Smooth muscle cell (in vitro differentiated cells): ENCODE data around the gene ESAM. TPM values are rescaled to one million over a fixed set of nuclear protein-coding genes. Genes with fewer than 3 reads are reported as not detected.

Source experiments
- DNase-seq: peaks from one replicate; lab custom pipeline; 2025; ENCODE audit not compliant: unreplicated experiment; lab: John Stamatoyannopoulos, UW
- H2AFZ ChIP-seq: fragments of 200-600 bp; sonication (generic); 2 replicates; pipeline ENCODE4 v1.6.0; 2016; ENCODE audit warnings: antibody characterized with exemption, low read depth, mild to moderate bottlenecking
- H3F3A ChIP-seq: fragments of 200-600 bp; sonication (generic); 2 replicates; pipeline ENCODE4 v1.6.0; 2017; ENCODE audit warnings: antibody characterized with exemption, low read depth
- H3K27ac ChIP-seq: fragments of 200-600 bp; sonication (generic); 2 replicates; pipeline ENCODE4 v1.5.1; 2016; ENCODE audit warnings: low read depth, mild to moderate bottlenecking
- H3K27me3 ChIP-seq: fragments of 200-600 bp; sonication (generic); 2 replicates; pipeline ENCODE4 v1.6.1; 2016; ENCODE audit warnings: low read depth, mild to moderate bottlenecking
- H3K36me3 ChIP-seq: fragments of 200-600 bp; sonication (generic); 2 replicates; pipeline ENCODE4 v1.5.1; 2016; ENCODE audit warnings: low read depth
- H3K4me1 ChIP-seq: fragments of 200-600 bp; sonication (generic); 2 replicates; pipeline ENCODE4 v1.5.1; 2016; ENCODE audit warnings: low read depth
- H3K4me2 ChIP-seq: fragments of 200-600 bp; sonication (generic); 2 replicates; pipeline ENCODE4 v1.6.0; 2016; ENCODE audit warnings: mild to moderate bottlenecking
- H3K4me3 ChIP-seq: fragments of 200-600 bp; sonication (generic); 2 replicates; pipeline ENCODE4 v1.5.1; 2016; ENCODE audit warnings: mild to moderate bottlenecking
- H3K79me2 ChIP-seq: fragments of 200-600 bp; sonication (generic); 2 replicates; pipeline ENCODE4 v1.6.0; 2016; ENCODE audit warnings: low read depth, mild to moderate bottlenecking
- H3K9ac ChIP-seq: fragments of 200-600 bp; sonication (generic); 2 replicates; pipeline ENCODE4 v1.6.0; 2016; ENCODE audit warnings: low read depth
- H3K9me3 ChIP-seq: fragments of 200-600 bp; sonication (generic); replicated peaks from 2 replicates; pipeline ENCODE4 v1.5.1; 2016; ENCODE audit warnings: low read depth
- H4K20me1 ChIP-seq: fragments of 200-600 bp; sonication (generic); 2 replicates; pipeline ENCODE4 v1.6.0; 2016; ENCODE audit warnings: low read depth
- WGBS: methylation state at CpG from one replicate; pipeline ENCODE4 v1.1.7; 2016; ENCODE audit warnings: low lambda C conversion rate; 5-methylcytosine and 5-hydroxymethylcytosine counted together
- polyA plus RNA-seq: library from polyadenylated mRNA; unstranded; fragments of >200 nt; fragmentation: Nextera tagmentation; extraction: Ambion mirVana; gene quantifications from 2 replicates; pipeline ENCODE4 v1.2.1, GENCODE V29; 2016
- total RNA-seq: library from RNA; depleted of rRNA; stranded (reverse); fragments of >200 nt; gene quantifications from 2 replicates; pipeline ENCODE4 v1.2.3, GENCODE V29; 2014
- TF ChIP-seq, protein P1 (sequence below): fragments of 200-600 bp; sonication (generic); IDR thresholded peaks from 2 replicates; pipeline ENCODE4 v1.5.1; 2017; ENCODE audit warnings: borderline replicate concordance, mild to moderate bottlenecking, antibody characterized with exemption; ENCODE audit not compliant: insufficient read depth, poor library complexity, severe bottlenecking

Gene ESAM
- total and polyA plus RNA-seq, 2 experiments from 2014 or later, result 0.31 to 0.94 TPM

GRCh38 chr11:124756753-124757227 lies 5.3 kb downstream of the ESAM start:
- peaks cover 29% of the 10 kb centered on the region for H3K4me1 ChIP-seq
- TF ChIP-seq, protein P1, sequence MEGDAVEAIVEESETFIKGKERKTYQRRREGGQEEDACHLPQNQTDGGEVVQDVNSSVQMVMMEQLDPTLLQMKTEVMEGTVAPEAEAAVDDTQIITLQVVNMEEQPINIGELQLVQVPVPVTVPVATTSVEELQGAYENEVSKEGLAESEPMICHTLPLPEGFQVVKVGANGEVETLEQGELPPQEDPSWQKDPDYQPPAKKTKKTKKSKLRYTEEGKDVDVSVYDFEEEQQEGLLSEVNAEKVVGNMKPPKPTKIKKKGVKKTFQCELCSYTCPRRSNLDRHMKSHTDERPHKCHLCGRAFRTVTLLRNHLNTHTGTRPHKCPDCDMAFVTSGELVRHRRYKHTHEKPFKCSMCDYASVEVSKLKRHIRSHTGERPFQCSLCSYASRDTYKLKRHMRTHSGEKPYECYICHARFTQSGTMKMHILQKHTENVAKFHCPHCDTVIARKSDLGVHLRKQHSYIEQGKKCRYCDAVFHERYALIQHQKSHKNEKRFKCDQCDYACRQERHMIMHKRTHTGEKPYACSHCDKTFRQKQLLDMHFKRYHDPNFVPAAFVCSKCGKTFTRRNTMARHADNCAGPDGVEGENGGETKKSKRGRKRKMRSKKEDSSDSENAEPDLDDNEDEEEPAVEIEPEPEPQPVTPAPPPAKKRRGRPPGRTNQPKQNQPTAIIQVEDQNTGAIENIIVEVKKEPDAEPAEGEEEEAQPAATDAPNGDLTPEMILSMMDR, result no peak
- no peak overlapping the region for H3K4me2 ChIP-seq
- no peak overlapping the region for H3K9ac ChIP-seq
- H3K27me3 ChIP-seq, result peaks cover 71% of the 10 kb centered on the region
- H2AFZ ChIP-seq, result no peak overlapping the region
- 83% methylated on average over 6 of the region's 6 CpGs for WGBS
- no peak for DNase-seq
- no peaks in the 10 kb centered on the region for H3K9me3 ChIP-seq
- no peaks in the 10 kb centered on the region for H3K36me3 ChIP-seq
- H3K27ac ChIP-seq, result no peak overlapping the region
- H3F3A ChIP-seq, result no peaks in the 10 kb centered on the region
- no peaks in the 10 kb centered on the region for H3K79me2 ChIP-seq
- no peak overlapping the region for H3K4me3 ChIP-seq
- peaks cover 15% of the 10 kb centered on the region for H4K20me1 ChIP-seq

DNA sequence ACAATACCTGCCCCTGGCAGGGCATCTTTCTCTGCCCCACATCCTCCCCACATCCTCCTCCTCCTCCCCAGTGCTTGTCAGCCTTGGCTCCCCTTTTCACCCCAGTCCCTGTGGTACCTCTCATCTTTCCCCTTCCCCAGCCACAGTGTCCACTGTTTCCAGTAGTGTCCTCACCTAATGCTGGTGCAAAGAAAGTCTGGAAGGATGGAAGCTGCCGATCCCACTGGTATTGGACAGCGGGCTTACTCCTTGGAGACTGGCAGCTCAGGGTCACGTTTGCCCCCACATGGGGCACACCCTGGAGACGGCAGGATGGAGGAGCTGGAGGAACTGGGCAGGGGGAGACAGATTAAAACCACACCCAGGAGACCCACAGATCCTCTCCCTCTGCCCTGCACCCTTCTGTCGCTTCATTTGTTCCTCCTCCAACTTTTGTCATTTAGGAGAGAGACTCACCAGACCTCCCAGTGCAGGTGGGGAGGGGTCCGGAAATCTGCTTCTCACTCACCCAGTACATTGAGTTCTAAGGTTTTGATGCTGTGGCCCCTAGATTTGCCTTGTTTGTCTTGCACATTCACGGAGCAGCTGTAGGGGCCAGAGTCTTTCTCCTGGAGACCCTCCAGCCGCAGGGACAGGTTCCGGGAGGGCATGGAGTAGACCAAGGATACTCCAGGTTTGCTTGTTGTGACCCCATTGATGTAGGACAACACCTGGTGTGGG lies 5.9 kb downstream of the ESAM start:
- no peak overlapping the region for H3K4me2 ChIP-seq
- H3K27me3 ChIP-seq, result peaks cover 71% of the 10 kb centered on the region
- no peaks in the 10 kb centered on the region for H3K79me2 ChIP-seq
- 78% methylated on average over 9 of the region's 9 CpGs for WGBS
- H3K9me3 ChIP-seq, result no peaks in the 10 kb centered on the region
- no peak overlapping the region for H3K9ac ChIP-seq
- no peak overlapping the region for H2AFZ ChIP-seq
- H3K27ac ChIP-seq, result no peak overlapping the region
- H3K4me1 ChIP-seq, result peaks cover 24% of the 10 kb centered on the region
- H3K4me3 ChIP-seq, result no peak overlapping the region
- TF ChIP-seq, protein P1, result no peak
- no peaks in the 10 kb centered on the region for H3K36me3 ChIP-seq
- peaks cover 9% of the 10 kb centered on the region for H4K20me1 ChIP-seq
- DNase-seq, result no peak
- no peaks in the 10 kb centered on the region for H3F3A ChIP-seq

DNA sequence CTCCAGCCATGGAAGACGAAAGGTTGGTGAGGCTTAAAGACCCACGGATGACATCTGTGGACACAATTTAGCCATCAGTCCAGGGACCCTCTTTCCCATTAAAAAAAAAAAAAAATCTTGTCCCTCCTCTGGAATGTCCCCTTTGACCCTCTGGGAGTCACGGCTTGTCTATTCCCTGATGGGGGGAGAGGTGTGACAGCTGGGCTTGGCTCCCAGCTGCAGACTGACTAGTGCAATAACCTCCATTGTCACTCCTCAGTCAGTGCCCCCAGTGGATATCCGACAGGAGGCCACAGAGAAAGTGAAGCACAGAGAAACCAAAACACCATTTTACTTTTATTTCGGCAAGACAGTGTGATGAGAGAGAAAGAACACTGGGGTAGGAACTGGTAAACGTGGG lies 7.4 kb downstream of the ESAM start:
- Histone ChIP-seq H3F3A (no peaks in the 10 kb centered on the region), H3K27ac (no peak overlapping the region), H3K4me1 (peaks cover 11% of the 10 kb centered on the region), H2AFZ (no peak overlapping the region), H3K27me3 (peaks cover 71% of the 10 kb centered on the region), H4K20me1 (no peaks in the 10 kb centered on the region), H3K9me3 (no peaks in the 10 kb centered on the region), H3K4me3 (no peak overlapping the region), H3K4me2 (no peak overlapping the region), H3K79me2 (no peaks in the 10 kb centered on the region), H3K9ac (no peak overlapping the region), H3K36me3 (no peaks in the 10 kb centered on the region)
- WGBS, result 86% methylated on average over 6 of the region's 6 CpGs
- no peak for DNase-seq
- TF ChIP-seq, protein P1, result no peak

DNA sequence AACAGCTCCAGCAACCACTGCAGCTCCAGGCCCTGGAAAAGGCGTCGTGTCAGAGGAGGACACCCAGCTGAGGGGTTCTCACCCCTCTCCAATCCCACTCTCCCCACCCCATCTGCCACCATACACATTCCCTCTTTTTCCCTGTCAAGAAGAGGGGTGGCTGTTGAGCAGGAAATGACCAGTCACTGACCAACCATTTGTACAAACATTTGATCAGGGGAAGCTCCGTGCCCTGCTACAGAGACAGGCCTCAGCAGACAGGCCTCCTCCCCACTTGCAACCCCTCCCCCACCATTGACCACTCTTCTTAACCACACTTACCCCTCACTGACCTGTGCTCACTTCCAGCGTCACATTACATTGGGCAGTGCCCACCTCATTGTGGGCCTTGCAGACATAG lies 7.8 kb downstream of the ESAM start:
- 86% methylated on average over 4 of the region's 4 CpGs for WGBS
- no peaks in the 10 kb centered on the region for H3K9me3 ChIP-seq

More for the DNA sequence above, 7.8 kb downstream of the ESAM start:
- peaks cover 71% of the 10 kb centered on the region for H3K27me3 ChIP-seq
- H3K4me3 ChIP-seq, result no peak overlapping the region
- H3F3A ChIP-seq, result no peaks in the 10 kb centered on the region
- no peak for DNase-seq
- H2AFZ ChIP-seq, result no peak overlapping the region
- TF ChIP-seq, protein P1, result no peak
- no peaks in the 10 kb centered on the region for H3K36me3 ChIP-seq
- H3K4me2 ChIP-seq, result no peak overlapping the region
- peaks cover 7% of the 10 kb centered on the region for H3K4me1 ChIP-seq
- H3K27ac ChIP-seq, result no peak overlapping the region
- H3K9ac ChIP-seq, result no peak overlapping the region
- H3K79me2 ChIP-seq, result no peaks in the 10 kb centered on the region
- no peaks in the 10 kb centered on the region for H4K20me1 ChIP-seq
